Stimulated activated CD8-positive, alpha-beta memory T cell treated with anti-CD3 and anti-CD28 coated beads, Interleukin-7, amount 100 ng/mL, for 1 hour (primary cell): ENCODE data around the gene C1QTNF5.
A peak's percentile ranks its signal among the peaks of the same experiment; 100 is the strongest.
"Not testable (repeated sequence)": the region's sequence is repeated elsewhere in the genome, so short reads cannot be mapped to it uniquely, and the experiment has no call there.

Source experiments
- DNase-seq, 2 donors: peaks; one replicate each; pipeline ENCODE4 v3.0.0-alpha.2; 2020; ENCODE audit warnings: low read depth in 2 of 2

Gene C1QTNF5, protein sequence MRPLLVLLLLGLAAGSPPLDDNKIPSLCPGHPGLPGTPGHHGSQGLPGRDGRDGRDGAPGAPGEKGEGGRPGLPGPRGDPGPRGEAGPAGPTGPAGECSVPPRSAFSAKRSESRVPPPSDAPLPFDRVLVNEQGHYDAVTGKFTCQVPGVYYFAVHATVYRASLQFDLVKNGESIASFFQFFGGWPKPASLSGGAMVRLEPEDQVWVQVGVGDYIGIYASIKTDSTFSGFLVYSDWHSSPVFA

DNA sequence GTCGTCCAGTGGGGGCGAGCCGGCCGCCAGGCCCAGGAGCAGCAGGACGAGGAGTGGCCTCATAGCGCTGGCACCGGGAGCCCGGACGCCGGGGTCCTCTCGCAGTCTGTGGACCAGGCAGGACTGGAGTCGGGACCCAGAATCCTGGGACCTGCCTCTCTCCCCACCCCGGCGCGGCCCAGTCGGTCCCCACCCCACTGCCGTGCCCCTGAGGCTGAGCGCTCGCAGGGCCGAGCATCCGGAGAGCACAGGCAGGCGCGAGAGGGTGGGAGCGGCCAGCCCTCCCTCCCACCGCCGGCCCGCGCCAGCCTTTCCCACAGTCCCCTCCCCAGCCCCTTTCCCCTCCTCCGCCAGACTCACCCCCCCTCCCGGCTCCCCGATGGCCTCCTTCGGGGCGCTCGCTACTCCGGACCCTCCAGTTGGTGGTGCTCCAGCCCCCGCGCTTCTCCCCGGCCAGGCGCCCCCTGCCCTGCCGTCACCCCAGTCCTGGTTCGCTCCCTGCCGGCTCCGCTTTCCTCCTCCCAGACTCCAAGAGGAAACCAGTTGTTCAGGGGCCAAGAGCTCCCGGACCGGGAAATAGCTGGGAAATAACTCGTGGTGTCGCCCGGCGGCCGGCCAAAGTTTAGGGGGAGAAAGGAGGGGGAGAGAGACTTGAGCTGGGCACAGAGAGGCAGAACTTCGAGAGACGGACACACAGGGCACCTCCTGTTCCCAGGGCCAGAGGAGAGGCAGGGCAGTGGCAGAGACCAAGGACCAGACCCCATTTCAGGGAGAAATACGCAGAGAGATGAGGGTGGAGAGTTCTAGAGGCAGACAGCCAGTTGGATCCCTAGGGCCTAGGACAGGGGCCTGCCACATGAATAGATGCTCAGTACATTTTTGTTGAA is at the start of gene C1QTNF5:
C1QTNF5 (minus strand) TSS at position 549 of the 887 bp plus-strand sequence; CDS start at position 63, 486 bp downstream.
- no peak for DNase-seq

DNA sequence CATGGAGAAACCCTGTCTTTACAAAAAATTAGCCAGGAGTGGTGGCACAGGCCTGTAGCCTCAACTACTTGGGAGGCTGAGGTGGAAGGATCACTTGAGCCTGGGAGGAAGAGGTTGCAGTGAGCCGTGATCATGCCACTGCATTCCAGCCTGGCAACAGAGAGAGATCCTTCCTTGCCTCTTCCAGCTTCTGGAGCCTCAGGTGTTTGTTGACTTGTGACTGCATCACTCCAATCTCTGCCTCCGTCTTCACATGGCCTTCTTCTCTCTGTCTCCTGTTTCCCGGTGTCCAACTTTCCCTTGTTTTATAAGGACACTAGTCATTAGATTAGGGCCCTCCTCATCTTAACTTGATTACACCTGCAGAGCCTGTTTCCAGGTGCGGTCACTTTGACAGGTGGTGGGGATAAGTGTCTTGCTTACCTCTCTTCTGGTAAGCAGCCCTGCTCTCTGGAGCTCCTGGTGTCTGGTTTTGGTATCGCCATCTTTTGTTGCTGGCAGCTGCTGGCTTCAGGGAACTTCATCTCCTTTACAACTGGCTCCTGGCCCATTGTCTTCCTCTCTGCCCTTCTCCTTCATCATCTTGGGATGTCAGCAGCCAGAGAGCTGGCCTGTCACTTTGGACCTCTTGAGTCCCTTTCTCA is 49.0 kb upstream of the C1QTNF5 start:
- DNase-seq = no peak

DNA sequence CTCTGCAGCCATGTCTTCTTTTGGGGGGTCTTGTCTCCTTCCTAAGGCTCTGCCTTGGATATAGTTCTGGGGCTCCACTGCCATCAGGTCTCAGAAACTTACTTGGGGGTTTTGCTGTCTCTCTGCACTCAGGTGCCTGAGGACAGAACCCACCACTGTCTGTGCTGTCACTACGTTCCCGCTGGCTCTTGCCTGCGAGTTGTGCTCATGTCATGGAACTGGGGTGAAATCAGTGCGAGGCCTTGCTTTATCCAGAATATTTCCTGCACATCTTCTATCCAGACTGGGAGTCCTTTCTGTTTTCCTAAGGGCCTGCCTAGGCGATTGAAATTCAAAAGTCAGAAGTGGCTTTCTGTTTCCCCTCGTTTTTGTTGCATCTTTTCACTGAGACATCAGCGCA is 47.4 kb upstream of the C1QTNF5 start:
- DNase-seq = no peak

DNA sequence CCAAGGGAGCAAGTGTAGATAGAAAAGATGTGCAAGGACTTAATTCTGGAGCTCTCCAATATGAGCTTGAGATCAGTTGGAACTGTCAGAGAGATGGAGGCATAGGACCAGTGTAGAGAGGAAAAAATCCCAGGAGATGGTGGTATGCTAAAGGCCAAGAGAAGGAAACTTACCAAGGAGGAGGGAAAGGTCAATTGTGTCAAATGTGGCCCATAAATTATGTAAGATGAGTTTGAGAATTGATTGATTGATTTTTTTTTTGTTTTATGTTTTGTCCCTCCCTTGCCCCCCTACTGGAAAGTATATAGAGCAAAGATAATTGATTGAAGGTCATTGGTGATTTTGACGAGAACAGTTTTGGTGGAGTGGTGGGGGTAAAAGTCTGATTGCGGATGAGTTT is 43.6 kb upstream of the C1QTNF5 start:
- DNase-seq = no peak

DNA sequence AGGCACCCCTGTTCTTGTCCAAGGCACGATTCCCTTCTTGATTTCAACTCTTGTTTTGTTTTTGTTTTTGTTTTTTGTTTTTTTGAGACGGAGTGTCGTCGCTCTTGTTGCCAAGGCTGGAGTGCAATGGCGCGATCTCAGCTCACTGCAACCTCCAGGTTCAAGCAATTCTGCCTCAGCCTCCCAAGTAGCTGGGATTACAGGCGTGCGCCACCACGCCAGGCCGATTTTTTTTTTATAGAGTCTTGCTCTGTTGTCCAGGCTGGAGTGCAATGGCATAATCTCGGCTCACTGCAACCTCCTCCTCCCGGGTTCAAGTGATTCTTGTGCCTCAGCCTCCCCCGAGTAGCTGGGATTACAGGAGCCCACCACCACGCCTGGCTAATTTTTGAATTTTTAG is 41.8 kb upstream of the C1QTNF5 start:
- not testable (repeated sequence) for DNase-seq

DNA sequence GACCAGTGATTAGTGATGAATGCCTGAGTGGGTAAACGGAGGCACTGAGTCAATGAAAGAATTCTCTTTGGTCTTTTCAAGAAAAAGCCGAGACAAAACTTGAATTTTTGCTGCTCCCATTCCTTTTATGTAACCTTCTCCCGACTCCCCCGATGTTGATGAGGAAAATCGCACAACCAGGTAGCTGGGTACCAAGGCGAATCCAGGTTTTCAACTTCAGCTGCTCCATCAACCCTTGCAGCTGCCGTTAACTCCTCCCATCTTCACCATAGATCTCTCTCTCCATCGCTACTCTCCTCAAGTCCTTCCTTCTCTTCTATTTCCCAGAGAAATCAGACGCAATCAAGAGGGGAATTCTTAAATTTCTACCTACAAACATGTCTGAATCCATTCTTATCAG is 41.4 kb upstream of the C1QTNF5 start:
- DNase-seq = no peak

DNA sequence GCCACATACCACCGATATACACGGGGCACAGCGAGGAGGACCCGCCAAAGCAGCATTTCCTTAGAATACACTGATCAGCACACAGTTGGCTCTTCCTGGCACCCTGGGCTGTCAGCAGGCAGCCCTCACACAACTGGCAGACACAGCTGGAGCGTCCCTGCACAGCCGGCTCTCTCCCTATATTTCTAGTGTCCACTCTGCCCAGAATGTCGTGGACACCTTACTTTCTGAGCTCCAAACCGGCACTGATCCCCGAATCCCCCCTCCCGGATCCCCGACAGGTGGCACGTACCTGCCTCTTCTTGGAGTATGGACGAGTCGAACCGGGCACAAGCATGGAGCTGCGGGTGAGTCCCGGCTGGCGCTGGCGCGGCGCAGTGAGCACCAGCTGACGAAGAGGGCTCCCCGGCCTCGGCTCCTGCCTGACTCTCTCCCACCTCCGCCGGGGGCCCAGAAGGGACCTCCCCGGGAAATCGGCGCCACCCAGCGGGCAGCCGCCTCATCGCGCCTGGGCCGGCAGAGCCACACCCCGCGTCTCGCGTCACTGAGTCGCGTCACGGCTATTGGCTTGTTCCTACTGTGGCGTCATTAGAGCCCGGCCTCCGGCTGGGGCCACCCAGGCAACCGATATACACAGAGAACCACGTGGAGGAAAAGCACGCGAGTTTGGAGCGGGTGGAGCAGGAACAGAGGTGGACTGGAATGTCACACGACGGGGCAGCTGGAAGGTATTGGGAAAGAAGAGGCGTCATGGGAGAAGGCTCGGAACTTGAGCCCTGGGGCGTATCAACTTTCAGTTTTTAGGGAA is 40.7 kb upstream of the C1QTNF5 start, which contains the start of gene USP2:
USP2 (minus strand) TSS at position 510 of the 808 bp plus-strand sequence. CDS start 8,210 bp downstream, outside the sequence.
- DNase-seq = peak; percentile 95 to 96

DNA sequence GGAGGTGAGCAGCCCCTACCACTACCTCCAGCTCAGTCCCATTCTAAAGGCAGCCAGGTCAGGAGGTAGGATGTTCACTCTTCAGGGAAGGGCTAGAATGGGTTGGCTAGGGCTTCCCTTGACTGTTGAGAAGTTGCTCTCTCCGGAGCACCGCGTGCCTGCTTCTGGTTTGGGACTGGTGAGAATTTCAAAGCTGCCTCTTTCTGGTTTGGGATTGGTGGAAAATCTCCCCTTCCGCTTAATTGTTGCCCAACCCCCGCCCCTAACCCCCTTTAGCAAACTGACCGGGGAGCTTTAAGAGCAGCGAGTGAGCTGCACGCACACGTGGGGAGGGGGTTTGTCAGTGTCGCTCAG is 40.1 kb upstream of the C1QTNF5 start:
- no peak for DNase-seq

DNA sequence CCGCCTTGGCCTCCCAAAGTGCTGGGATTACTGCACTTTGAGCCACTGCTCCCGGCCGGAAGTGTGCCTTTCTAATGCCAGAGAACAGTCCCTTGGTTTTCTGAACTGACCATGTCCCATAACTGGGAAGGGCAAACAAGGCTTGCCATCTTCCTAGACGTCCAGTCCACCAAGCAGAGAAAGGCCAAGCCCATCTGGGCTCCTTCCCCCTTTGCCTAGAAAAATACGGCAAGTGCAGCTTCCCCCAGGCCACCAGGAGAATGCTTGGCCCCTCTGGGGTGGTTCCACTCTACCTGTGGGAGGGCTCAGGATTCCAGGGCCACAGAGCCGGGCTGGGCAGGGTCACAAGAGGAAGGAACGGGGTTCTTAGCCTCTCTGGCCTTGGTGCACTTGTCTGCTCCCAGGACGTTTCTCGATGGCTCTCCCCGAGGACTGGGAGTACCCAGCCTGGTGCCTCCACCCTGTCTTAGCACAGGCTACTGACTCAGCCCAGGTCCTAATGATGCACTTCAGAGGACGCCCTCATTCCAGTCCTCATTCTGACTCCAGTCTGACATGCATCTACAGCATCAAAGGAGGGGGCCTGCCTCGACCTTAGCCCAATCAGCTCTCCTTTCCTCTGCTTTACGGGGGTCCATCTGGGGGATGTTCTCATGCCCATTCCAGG is 39.6 kb upstream of the C1QTNF5 start:
- DNase-seq = no peak

DNA sequence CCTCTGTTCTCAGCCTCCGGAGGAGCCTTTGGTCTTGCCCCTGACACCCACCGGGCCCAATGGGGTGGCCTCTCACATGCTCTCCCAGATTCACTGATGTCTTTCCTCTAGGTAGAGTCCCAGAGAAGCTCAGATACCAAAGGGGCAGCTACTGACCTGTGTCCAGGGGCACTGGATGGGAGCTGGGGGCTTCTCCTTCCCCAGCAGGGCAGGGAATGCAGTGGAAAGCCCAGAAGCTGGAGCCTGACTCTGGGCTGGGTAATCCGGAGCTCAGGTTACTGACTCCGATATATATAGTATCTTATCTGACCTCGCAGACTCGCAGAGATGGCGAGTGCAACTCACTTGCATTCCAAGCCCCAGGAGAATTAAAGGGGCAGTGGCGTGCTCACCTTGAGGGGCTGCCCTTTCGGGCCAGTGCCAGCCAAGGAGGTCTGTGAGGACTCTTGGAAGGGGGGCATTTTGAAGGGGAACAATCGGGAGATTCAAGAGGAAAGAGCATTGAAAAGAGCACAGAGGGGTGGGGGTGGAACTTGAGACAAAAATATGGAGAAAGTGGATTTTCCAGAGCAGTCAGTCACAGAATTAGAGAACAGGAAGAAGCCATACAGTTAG is 38.3 kb upstream of the C1QTNF5 start:
- no peak for DNase-seq

DNA sequence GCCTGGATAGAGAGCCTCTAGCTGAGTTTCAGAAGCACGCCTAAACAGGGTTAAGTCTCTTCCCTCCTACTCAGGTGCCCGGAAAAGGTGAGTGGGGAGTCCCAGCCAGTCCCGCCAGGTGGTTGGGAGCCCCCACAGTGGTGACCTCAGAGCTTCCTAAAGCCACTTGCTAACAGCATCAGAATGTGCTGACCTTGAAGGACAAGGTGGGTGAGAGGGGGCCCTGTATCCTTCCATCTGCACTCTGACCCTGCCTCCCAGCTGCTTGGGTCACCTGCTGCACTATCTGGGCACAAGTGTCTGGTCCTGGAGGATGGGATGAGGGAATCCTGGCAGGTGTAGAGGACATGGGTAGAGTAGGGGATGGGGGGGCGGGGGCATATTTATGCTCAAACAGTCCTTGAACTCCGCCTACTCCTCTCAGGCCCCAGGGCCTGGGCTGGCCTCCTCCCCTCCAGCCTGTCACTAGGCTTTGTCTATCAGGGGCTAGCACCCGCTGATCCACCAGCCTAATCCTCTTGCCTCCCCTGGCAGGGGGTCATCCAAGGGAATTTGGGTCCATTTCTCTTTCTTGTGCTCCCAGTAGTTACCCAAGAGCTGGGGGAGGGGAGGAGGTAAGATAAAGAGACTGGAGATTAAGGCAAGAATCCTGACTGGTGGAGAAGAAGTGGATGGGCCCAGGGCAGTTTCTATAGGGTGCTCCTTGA is 37.4 kb upstream of the C1QTNF5 start:
- DNase-seq = no peak

DNA sequence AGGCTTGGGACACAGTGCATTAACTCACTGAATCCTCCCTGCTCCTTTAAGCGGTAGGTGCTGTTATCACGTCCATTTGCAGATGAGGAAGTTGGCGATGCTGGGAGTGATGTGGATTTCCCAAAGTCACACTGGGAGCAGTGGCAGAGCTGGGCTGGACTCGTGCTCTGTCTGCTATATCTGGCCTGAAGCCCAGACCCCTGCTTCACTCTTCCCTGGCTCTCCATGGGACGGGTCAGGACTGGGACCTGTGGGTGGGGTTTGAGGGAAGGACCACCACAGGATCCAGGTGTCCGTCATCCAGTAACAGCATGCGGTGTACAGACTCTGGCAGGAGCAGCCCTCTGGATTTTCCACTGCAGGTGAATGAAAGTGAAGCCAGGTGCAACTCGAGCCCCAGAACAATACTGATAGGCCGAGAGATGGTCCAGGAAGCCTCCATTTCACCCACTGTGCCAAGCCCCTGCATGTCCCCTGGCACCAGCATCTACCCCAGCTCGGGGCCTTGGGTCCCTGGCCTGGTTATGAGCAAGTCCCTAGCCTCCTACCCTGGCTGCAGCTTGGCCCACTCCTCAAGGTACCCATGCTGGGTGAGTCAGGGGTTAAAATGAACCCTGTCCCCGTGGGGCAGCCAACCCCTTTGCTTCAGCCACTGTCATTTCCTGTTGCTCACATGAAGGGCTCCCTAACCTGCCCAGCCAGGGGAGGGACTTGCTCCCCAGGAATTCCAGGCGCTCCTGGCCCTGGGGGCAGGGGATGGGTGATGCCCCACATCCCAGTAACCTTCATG is 36.6 kb upstream of the C1QTNF5 start:
- DNase-seq = no peak

DNA sequence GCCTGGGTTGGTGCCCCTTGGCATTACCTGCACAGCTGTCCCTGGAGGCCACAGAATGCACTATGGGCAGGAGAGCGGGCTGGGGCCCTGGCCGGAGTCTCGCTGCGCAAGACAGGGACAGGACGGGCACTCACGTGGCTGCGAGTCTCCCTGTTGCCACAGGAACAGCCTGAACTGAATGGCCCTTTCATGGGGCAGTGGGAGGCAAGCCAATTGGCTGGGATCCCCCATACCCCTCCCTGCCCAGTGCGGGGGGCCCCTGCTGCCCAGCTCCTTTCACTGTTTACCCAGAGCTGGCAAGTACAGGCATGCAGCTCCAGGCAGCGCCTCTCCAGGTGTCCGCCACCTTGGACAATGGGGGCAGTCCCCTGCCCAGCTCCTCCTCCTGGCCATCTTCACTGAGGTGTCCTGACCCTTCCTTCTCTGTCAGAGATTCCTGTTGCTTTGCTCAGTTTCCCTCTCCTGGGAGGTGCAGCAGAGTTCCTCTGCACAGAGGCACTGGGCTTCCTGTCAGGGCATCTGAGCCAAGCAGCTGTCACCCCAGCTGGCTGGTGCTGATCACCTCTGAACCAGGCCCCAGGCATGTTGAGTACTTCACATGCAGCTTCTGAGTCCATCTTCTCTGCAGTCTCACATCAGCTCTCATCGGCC is 35.6 kb upstream of the C1QTNF5 start:
- DNase-seq = no peak

DNA sequence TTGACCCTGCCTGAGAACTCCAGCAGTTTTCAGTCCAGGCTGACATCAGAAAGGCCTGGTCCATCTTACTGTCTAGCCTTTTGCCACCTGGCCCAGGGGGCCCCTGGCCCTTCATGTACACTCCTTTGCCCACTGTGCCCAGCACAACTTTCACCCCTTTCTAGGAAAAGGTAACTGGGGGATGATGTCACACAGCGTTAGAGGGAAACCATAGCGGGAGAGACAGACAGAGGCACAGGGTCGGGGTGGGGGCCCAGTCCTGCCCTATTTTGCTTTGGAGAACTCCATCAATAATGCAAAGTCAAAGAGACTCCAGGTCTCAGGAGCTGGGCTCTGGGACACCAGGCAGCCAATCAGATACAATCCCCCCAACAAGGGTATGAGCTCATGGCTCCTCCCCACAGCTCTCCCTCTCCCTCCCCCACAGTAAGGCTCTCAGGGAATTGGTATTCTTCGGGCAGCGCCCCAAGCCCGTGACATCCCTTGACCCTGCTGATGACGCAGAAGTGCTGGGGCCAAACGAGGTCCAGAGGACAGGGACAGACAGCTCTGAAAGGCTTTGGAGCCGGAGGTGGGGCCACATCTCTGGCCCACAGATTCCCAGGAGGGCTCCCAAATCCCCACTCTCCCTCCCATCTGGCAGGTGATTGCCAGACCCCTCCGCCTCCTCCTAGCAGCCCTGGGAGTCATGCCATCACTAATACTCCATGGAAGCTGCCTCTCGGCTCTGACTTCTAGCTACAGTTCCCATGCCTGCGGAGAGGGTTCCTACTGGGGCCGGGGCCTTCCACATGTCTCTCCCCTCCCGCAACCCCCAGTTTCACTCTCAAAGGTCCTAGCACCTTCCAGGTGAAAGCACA is 34.9 kb upstream of the C1QTNF5 start:
- DNase-seq = no peak

DNA sequence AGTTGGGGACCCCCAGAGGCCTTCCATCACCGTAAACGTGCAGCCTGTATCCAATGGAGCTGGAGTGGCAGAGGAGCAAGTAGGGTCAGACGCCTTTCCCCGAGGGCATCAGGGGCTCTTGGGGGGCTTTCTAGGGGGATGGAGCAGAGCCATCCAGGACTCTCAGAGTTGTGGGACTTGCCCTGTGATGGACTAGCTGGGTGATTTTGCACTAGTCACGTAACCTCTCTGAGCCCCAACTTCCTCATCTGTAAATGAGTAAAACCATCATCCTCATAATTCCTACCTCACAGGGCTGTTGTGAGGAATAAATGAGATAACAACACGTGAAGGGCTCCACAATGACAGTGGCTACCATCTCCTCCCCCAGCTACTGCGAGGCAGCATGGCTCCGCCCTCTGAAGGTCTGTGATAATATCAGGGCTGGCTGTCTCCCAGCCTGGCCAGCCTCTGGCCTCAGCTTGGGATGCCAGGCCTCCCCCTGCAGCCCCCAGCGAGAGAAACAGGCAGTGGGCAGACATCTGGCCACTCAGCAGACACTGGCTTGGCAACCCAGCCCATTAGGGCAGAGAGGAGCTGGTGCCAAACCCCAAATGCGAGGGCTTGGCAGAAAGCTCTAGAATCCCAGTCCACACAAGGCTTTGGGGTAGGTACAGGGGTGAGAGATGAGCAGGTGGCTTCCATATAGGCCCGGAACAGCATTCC is 34.1 kb upstream of the C1QTNF5 start:
- no peak for DNase-seq

DNA sequence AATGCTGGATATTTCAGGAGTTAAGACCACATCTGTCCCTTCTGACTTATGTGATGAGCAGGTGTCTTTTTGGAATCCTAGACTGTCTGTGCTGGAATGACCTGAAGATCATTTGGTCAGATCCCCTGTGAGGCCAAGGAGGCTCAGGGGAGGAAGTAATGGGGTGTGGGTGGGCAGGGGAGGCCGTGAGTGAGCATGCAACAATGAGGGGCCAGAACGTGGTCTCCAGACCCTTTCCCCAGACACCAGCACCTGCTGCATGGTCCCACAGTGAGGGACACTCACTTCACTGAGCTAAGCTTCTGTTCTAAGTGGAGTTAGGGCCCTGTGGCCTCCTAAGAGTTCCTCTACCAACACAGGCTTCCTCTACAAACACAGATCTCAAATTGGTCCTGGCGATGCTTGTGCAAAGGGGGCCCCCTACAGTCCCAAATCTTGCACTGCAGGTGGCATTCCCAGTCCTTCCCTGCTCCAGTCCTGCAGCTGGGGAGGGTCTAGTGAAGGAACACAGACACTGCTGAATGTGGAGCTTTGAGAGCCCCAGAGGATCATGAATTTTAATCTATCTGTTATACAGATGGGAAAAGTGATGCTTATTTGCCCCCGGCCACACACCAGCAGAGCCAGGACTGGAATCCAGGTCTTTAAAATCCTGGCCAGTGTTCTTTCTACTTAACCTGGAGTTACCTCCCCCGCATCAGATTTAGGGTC is 33.4 kb upstream of the C1QTNF5 start:
- DNase-seq = no peak
